HG02798 (cell line): ENCODE measurements around the gene QPRT.
"Not testable (repeated sequence)": the region's sequence is repeated elsewhere in the genome, so short reads cannot be mapped to it uniquely, and the experiment has no call there.

ENCODE experiments used
- ATAC-seq: cut with Tn5 transposase; IDR thresholded peaks from one replicate; pipeline ENCODE4 v1.9.1; 2021; ENCODE audit warnings: mild to moderate bottlenecking; ENCODE audit not compliant: unreplicated experiment, poor library complexity

The QPRT gene

GRCh38 chr16:29689490-29690351 is 10.7 kb downstream of the QPRT start:
- ATAC-seq = not testable (repeated sequence)

- not testable (repeated sequence) for ATAC-seq
These were observed 13.6 kb downstream of the QPRT start for GRCh38 chr16:29692606-29693005.

GRCh38 chr16:29694384-29695195 is 15.6 kb downstream of the QPRT start:
- ATAC-seq = no peak

DNA sequence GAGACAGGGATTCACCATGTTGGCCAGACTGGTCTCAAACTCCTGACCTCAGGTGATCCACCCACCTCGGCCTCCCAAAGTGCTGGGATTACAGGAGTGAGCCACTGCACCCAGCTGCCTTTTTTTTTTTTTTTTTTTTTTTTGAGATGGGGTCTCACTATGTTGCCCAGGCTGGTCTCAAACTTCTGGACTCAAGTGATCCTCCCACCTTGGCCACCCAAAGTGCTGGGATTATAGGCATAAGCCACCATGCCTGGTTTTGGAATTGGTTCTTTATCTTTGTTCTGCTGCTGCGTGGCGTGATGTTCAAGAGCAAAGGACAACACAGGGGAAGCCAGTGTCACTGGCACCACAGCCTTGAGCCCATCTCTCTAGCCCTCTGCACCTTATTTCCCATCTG is 16.7 kb downstream of the QPRT start:
- not testable (repeated sequence) for ATAC-seq

DNA sequence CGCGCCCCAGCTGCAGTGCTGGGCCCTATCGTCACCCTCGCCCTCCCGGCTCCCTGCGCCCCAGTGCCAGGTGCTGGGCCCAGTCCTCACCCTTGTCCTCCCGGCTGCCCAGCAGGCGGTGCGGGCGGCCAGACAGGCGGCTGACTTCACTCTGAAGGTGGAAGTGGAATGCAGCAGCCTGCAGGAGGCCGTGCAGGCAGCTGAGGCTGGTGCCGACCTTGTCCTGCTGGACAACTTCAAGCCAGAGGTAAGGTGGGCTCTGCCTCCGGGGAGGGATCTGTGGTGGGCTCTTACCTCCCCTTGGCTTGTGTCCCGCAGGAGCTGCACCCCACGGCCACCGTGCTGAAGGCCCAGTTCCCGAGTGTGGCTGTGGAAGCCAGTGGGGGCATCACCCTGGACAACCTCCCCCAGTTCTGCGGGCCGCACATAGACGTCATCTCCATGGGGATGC is 17.9 kb downstream of the QPRT start:
- no peak for ATAC-seq

GRCh38 chr16:29697391-29697790 is 18.4 kb downstream of the QPRT start:
- no peak for ATAC-seq

GRCh38 chr16:29698042-29698441 is 19.1 kb downstream of the QPRT start:
- ATAC-seq = no peak

DNA sequence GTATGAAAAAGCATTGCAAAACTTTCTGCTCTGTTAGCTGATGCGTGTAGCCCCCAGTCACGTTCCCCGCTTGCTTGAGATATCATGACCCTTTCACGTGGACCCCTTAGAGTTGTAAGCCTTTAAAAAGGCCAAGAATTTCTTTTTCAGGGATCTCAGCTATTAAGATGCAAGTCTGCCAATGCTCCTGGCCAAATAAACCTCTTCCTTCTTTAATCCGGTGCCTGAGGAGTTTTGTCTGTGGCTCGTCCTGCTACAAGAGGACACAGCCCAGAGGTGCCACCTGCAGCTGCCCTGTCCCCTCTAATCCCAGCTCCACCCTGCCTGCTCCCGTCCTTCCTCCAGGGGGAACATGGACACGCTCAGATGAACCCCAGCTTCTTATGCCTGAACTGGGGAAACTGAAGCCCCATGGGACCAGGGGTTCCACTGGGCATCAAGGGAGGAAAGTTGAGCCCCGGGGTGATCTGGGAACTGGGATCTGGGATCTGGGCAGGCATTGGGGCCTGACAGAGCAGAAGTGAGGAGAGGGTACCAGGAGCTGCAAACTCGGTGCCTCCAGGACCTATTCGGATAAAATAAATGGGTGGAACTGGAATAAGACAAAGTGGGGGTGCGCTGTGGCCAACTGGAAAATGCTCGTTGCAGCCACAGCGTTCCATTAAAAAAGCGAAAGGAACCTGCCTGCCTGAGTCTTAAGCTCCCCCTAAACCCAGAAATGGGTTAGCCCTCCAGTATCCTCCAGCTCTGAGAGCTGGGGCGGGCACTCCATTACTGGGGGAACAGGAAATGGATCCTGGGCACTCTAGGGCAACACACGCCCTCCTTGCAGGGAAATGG is 19.7 kb downstream of the QPRT start:
- no peak for ATAC-seq

DNA sequence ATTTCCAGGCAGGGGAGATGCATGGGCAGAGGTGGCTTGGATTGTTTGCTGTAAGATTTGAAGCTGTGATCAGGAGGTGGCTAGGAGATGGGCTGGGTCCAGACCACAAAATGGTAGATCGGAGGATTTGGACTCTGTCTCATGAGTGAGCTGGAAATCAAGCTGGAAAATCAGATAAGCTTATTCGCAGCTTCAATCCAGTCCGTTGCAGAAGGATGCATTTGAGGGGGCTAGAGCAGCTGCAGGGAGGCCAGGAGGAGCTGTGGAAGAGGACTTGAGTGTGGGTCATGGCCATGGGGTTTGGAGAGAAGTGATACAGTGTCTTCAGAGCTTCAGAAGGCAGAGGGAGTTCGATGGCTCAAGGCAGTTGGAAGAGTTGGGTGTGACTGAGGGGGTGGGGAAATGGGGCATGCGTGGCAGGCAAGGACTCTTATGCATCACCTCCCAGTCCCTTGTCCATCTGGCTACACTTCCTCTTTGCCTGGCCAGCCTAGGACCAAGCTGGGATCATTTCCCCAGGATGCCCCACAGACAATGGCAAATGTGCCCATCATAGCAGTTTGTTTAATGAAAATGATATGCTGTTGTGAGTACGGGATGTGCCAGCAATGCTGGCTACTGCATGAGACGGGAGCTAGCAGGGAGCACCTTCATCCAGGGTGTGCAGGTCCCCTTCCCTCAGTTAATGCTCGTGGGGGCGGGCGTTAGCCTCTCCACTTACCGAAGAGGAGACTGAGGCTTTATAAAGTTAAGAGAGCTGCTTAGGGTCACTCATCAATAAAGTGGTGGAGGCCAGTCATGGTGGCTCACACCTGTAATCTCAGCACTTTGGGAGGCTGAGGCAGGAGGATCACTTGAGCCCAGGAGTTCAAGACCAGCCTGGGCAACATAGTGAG is 20.6 kb downstream of the QPRT start:
- ATAC-seq = no peak

- ATAC-seq = no peak
These were observed 21.4 kb downstream of the QPRT start for GRCh38 chr16:29700253-29700987.

GRCh38 chr16:29701214-29701555 is 22.2 kb downstream of the QPRT start:
- no peak for ATAC-seq

DNA sequence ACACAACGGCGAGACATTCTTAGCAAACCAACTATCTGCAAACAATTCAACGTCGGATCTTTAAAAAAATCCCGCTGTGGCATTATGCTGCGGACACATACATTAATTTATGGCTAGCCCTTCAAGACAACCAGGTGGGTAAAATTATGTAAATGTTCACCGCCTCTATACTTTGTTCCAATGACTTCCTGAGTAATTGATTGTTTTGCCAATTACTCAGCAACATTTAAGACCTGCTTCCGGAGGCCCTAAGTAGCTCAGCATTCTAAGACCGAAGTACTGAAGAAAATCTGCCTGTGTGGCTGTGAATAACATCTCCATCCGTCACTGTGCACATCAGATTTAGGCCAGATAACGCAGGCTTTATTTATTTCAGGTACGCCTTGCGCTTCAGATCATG is 23.3 kb downstream of the QPRT start:
- peak; percentile 12 for ATAC-seq

- no peak for ATAC-seq
These were observed 26.1 kb downstream of the QPRT start for GRCh38 chr16:29705030-29705429.

DNA sequence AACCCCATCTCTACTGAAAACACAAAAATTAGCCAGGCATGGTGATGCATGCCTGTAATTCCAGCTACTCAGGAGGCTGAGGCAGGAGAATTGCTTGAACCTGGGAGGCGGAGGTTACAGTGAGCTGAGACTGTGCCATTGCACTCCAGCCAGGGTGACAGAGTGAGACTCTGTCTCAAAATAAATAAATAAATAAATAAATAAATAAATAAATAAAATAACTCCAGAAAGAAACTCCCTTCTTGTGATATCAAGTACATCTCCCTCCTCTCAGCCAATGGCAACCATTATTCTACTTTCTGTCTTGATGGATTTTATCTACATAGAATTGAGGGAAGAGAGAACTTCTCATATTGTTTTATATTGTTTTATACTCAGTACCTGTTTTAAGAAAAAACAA is 28.2 kb downstream of the QPRT start:
- ATAC-seq = not testable (repeated sequence)

DNA sequence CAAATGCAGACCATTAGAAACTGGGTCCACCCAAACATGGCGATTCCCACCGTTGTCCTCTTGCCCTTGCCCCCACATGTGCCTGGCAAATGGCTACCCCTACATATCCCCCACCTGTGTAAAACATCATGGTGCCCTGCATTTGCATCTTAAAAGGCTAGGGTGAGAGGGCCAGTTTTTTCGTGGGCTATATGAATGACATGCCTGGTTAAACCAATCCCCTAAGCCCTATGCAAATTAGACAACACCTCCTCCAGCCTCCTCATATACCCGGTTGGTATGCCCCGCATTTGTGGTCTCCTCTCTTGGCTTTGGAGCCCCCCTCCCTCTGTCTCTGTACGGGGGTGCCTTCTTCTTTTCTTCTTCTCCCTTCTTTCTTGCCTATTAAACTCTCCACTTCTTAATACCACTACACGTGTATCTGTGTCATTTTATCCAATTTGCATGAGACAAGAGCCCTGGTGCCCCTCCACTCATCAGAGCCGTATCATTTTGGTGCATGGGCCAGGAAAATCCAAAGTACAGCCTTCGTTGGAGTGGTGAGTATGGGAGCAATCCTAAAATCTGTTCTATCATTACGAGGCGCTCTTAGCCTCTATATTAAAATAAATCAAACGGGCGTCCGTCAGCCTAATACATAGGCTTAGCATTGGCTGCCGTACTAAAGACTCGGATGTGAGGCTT is 30.1 kb downstream of the QPRT start:
- no peak for ATAC-seq

GRCh38 chr16:29709657-29710056 is 30.7 kb downstream of the QPRT start:
- not testable (repeated sequence) for ATAC-seq

- ATAC-seq = peak; percentile 35
These were observed 31.5 kb downstream of the QPRT start for GRCh38 chr16:29710227-29711219.
